GM10266 (cell line): ENCODE measurements around the gene C1orf21.

Experiments used
- DNase-seq: peaks from one replicate; pipeline ENCODE4 v3.0.0; 2012; ENCODE audit errors: extremely low spot score
- CTCF ChIP-seq: IDR thresholded peaks from 2 replicates; pipeline ENCODE4 v1.5.1; 2012; ENCODE audit warnings: mild to moderate bottlenecking, low read depth; ENCODE audit not compliant: control insufficient read depth, insufficient read depth; ENCODE audit errors: missing control alignments

The C1orf21 gene

DNA sequence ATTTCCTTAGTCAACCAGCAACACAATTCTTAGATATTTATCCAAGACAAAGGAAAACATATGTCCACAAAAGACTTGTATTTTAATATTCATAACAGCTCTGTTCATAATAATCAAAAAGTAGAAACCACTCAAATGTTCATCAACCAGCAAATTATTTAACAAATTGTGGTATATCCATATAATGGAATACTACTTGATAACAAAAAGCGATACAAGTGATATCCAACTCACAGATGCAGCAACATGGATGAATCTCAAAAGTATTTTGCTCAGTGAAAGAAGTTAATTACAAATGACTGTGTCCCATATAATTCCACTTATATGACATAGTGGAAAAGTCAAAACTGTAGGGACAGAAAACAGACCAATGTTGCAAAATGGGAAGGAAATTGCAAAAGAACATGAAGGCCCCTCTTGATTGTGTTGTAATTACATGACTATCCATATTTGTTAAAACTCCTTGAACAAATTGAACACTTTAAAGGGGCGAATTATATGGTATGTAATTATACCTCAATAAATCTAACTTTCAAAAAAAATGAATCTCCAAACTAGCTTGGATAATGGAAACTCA, 250.9 kb downstream of the C1orf21 start:
- no peak for DNase-seq
- no peak for TF ChIP-seq CTCF

GRCh38 chr1:184639205-184639604, 252.4 kb downstream of the C1orf21 start:
- DNase-seq: no peak
- TF ChIP-seq CTCF: no peak

DNA sequence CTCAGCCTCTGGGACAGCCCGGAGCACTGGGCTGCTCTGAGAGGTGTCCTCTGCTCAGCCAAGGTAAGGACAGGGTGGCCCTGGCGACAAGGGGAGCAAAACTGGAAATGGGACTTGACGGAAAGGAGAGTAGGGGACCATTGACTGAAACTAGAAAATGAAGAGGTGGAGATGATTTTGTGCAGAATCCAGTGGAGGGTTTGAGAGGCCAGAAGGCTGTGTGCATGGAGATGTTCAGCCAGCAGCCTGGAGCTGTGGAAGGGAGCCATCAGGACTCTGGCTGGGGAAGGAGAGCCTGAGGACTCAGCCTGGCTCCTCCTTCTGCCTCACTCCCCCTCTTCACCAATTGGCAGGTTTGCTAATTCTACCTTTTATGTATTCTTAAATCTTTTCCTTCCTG, 253.7 kb downstream of the C1orf21 start:
- no peak for TF ChIP-seq CTCF
- DNase-seq: no peak

GRCh38 chr1:184641894-184642293, 255.1 kb downstream of the C1orf21 start:
- no peak for TF ChIP-seq CTCF

GRCh38 chr1:184643661-184644060, 256.8 kb downstream of the C1orf21 start:
- no peak for TF ChIP-seq CTCF
- DNase-seq: no peak

More at GRCh38 chr1:184641894-184642293, 255.1 kb downstream of the C1orf21 start:
- DNase-seq: no peak

DNA sequence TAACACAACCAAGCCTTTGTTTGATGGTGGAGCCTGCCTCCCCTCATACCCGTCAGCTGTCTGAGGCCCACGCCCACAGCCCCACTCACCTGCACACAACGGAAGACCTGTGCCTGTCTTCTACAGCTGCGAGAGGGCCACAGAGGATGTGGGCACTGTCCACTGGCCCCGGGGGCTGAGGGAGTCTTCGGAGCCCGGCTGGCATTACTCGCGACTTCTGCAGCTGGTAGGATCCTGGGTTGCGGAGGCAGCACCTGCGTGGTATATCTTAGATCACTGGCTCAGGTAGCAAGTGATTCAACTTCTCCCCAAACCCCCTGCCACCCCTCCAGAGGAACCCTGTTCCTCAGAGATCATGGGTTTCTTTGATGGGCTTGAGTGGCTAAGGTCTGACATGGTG, 257.9 kb downstream of the C1orf21 start:
- no peak for TF ChIP-seq CTCF
- DNase-seq: no peak

- no peak for DNase-seq
- TF ChIP-seq CTCF: no peak
Measured at GRCh38 chr1:184646178-184646701, 259.4 kb downstream of the C1orf21 start.
